ENCODE data around the gene PUM1. TPM values are rescaled to one million over a fixed set of nuclear protein-coding genes. Genes with fewer than 3 reads are reported as not detected.
"Not testable (repeated sequence)": the region's sequence is repeated elsewhere in the genome, so short reads cannot be mapped to it uniquely, and the experiment has no call there.

The PUM1 gene
- total RNA-seq, 1 experiment from 2014 or later, result 43.3 TPM

DNA sequence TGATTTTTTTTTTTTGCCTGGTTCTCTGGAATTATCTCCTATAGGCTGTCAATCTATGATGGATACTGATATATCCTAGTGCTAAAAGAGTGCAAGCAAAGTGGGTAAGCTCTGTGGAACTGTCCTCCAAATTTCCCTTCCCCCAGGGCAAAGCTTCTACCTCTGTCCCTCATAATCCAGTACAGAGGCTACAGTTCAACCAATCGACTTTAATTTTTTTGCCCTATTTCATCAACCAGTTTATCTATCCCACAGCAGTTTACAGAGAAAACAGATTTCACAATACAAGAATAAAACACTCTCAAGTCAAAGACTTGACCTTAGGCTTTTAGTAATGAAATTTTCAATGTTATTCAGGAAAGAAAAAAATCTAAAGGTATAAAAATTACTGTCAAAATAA lies 13.9 kb downstream of the PUM1 start:
- intact Hi-C loops (cut with micrococcal nuclease), result no loop called here
- CTCF ChIA-PET, result no interaction called here

DNA sequence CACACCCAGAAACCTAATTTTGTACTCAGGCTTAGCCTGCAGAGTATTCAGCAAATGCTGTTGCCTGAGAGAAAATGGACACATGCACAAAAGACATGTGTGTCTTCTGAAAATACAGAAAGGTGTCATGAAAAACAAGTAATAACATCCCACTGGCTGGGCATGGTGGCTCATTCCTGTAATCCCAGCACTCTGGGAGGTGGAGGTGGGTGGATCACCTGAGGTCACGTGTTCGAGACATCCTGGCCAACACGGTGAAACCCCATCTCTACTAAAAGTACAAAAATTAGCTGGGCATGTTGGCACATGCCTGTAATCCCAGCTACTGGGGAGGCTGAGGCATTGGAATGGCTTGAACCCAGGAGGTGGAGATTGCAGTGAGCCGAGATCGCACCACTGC lies 18.0 kb downstream of the PUM1 start:
- H3K9me2 ChIP-seq (replicated peaks; ENCODE audit: low read length); BruUV-seq (replicated peaks); CTCF ChIA-PET; H3K9me3 ChIP-seq (ENCODE audit: low read length); H3K27me3 ChIP-seq (ENCODE audit: low read length); H2AFZ ChIP-seq (ENCODE audit: low read length); ATAC-seq; H3F3A ChIP-seq (ENCODE audit: low read length, unreplicated experiment); H3K4me2 ChIP-seq (ENCODE audit: low read length); H3K4me3 ChIP-seq (ENCODE audit: low read length); POLR2A ChIA-PET (ENCODE audit: unreplicated experiment); DNase-seq; H3K9ac ChIP-seq (ENCODE audit: low read length); H3K4me1 ChIP-seq (ENCODE audit: insufficient read depth, low read length); H3K27ac ChIP-seq (ENCODE audit: low read length): not testable (repeated sequence)
- H3K36me3 ChIP-seq (ENCODE audit: low read depth, low read length), result peaks cover 17% of the 10 kb centered on the region; the same call in 1 of the 2 replicates
- intact Hi-C loops (cut with micrococcal nuclease), result loop anchor here (10.0 kb wide), 1 partner anchor 53 kb away; no protein-coding TSS in a partner anchor
- peaks cover 56% of the 10 kb centered on the region for H4K20me1 ChIP-seq (ENCODE audit: low read length)
- peaks cover 96% of the 10 kb centered on the region for H3K79me2 ChIP-seq (ENCODE audit: low read length)

More for the DNA sequence above, 13.9 kb downstream of the PUM1 start:
- no peak for DNase-seq
- H3K9ac ChIP-seq (ENCODE audit: low read length), result no peak overlapping the region
- H3K27me3 ChIP-seq (ENCODE audit: low read length), result no peaks in the 10 kb centered on the region
- peaks cover 96% of the 10 kb centered on the region for H3K79me2 ChIP-seq (ENCODE audit: low read length)
- H2AFZ ChIP-seq (ENCODE audit: low read length), result no peak overlapping the region
- no peaks in the 10 kb centered on the region for H3K4me1 ChIP-seq (ENCODE audit: insufficient read depth, low read length)
- no peak for ATAC-seq
- peaks cover 65% of the 10 kb centered on the region for H4K20me1 ChIP-seq (ENCODE audit: low read length)
- POLR2A ChIA-PET (ENCODE audit: unreplicated experiment), result no interaction called here
- no TSS peak for BruUV-seq (replicated peaks)
- no peak overlapping the region for H3K27ac ChIP-seq (ENCODE audit: low read length)
- H3K9me2 ChIP-seq (replicated peaks; ENCODE audit: low read length), result no peaks in the 10 kb centered on the region
- H3K36me3 ChIP-seq (ENCODE audit: low read depth, low read length), result peaks cover 27% of the 10 kb centered on the region; the same call in 1 of the 2 replicates
- H3K4me3 ChIP-seq (ENCODE audit: low read length), result no peak overlapping the region
- H3K9me3 ChIP-seq (ENCODE audit: low read length), result no peaks in the 10 kb centered on the region
- H3K4me2 ChIP-seq (ENCODE audit: low read length), result no peak overlapping the region
- TF ChIP-seq EZH2 (IDR thresholded peaks at IDR 0.05; ENCODE audit: low read length, unreplicated experiment) (no peak), EZH2phosphoT487 (IDR thresholded peaks at IDR 0.05; ENCODE audit: borderline replicate concordance, low read length) (no peak)
- TF ChIP-seq, protein P1, sequence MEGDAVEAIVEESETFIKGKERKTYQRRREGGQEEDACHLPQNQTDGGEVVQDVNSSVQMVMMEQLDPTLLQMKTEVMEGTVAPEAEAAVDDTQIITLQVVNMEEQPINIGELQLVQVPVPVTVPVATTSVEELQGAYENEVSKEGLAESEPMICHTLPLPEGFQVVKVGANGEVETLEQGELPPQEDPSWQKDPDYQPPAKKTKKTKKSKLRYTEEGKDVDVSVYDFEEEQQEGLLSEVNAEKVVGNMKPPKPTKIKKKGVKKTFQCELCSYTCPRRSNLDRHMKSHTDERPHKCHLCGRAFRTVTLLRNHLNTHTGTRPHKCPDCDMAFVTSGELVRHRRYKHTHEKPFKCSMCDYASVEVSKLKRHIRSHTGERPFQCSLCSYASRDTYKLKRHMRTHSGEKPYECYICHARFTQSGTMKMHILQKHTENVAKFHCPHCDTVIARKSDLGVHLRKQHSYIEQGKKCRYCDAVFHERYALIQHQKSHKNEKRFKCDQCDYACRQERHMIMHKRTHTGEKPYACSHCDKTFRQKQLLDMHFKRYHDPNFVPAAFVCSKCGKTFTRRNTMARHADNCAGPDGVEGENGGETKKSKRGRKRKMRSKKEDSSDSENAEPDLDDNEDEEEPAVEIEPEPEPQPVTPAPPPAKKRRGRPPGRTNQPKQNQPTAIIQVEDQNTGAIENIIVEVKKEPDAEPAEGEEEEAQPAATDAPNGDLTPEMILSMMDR (conservative IDR thresholded peaks at IDR 0.05; ENCODE audit: low read depth, low read length), result no peak
- no peaks in the 10 kb centered on the region for H3F3A ChIP-seq (ENCODE audit: low read length, unreplicated experiment)

- ATAC-seq (no peak), DNase-seq (no peak)
- Histone ChIP-seq H3K27me3 (ENCODE audit: low read length) (no peaks in the 10 kb centered on the region), H3K4me1 (ENCODE audit: insufficient read depth, low read length) (peaks cover 6% of the 10 kb centered on the region; the same call in 1 of the 2 replicates), H3K9me2 (replicated peaks; ENCODE audit: low read length) (no peaks in the 10 kb centered on the region), H3K27ac (ENCODE audit: low read length) (no peak overlapping the region), H3K4me2 (ENCODE audit: low read length) (no peak overlapping the region), H3F3A (ENCODE audit: low read length, unreplicated experiment) (no peaks in the 10 kb centered on the region), H3K36me3 (ENCODE audit: low read depth, low read length) (peaks cover 17% of the 10 kb centered on the region), H3K4me3 (ENCODE audit: low read length) (no peak overlapping the region), H3K79me2 (ENCODE audit: low read length) (peaks cover 95% of the 10 kb centered on the region), H3K9me3 (ENCODE audit: low read length) (no peaks in the 10 kb centered on the region), H3K9ac (ENCODE audit: low read length) (no peak overlapping the region), H2AFZ (ENCODE audit: low read length) (no peak overlapping the region), H4K20me1 (ENCODE audit: low read length) (peaks cover 61% of the 10 kb centered on the region)
- intact Hi-C loops (cut with micrococcal nuclease), result loop anchor here (10.0 kb wide), 1 partner anchor 49 kb away; no protein-coding TSS in a partner anchor
- TF ChIP-seq, protein P1 (conservative IDR thresholded peaks at IDR 0.05; ENCODE audit: low read depth, low read length), result no peak
- TF ChIP-seq EZH2 (IDR thresholded peaks at IDR 0.05; ENCODE audit: low read length, unreplicated experiment) (no peak), EZH2phosphoT487 (IDR thresholded peaks at IDR 0.05; ENCODE audit: borderline replicate concordance, low read length) (no peak)
- POLR2A ChIA-PET (ENCODE audit: unreplicated experiment), result no interaction called here
- no TSS peak for BruUV-seq (replicated peaks)
- CTCF ChIA-PET, result no interaction called here
These were observed 21.9 kb downstream of the PUM1 start for GRCh38 chr1:31043631-31044030.
